Mesenchymal stem cell (in vitro differentiated cells and primary cell): Measurements from ENCODE around the gene GFRA1.

ENCODE experiments used
- DNase-seq: peaks from one replicate; pipeline ENCODE4 v3.0.0-alpha.2; 2013
- H2AFZ ChIP-seq: one replicate; pipeline ENCODE4 v1.6.1; 2013; ENCODE audit warnings: low read depth, mild to moderate bottlenecking, control low read depth, inconsistent platforms, low read length, moderate library complexity
- H2AK5ac ChIP-seq: 2 replicates; pipeline ENCODE4 v1.6.1; 2013; ENCODE audit warnings: low read length, moderate library complexity, mild to moderate bottlenecking, inconsistent platforms; ENCODE audit not compliant: severe bottlenecking
- H2BK120ac ChIP-seq: one replicate; pipeline ENCODE4 v1.6.1; 2013; ENCODE audit warnings: low read depth, mild to moderate bottlenecking, inconsistent platforms, low read length, moderate library complexity
- H2BK12ac ChIP-seq, 2 experiments: one replicate each; pipeline ENCODE4 v1.6.1; 2013; ENCODE audit warnings: inconsistent platforms in 2 of 2, low read length in 2 of 2, mild to moderate bottlenecking in 2 of 2, moderate library complexity in 2 of 2, control low read depth in 1 of 2
- H2BK15ac ChIP-seq: one replicate; pipeline ENCODE4 v1.6.1; 2013; ENCODE audit warnings: mild to moderate bottlenecking, low read depth, inconsistent platforms; ENCODE audit not compliant: poor library complexity, severe bottlenecking
- H2BK5ac ChIP-seq: 2 replicates; pipeline ENCODE4 v1.6.1; 2013; ENCODE audit warnings: low read depth, mild to moderate bottlenecking, low read length, control low read depth, inconsistent platforms; ENCODE audit not compliant: poor library complexity, severe bottlenecking
- H3K14ac ChIP-seq, 2 experiments: one replicate each; pipeline ENCODE4 v1.6.1; 2013; ENCODE audit warnings: inconsistent platforms in 2 of 2, low read length in 2 of 2, control low read depth in 1 of 2, mild to moderate bottlenecking in 1 of 2, moderate library complexity in 1 of 2
- H3K18ac ChIP-seq, 2 experiments: one replicate each; pipeline ENCODE4 v1.6.1; 2013; ENCODE audit warnings: inconsistent platforms in 2 of 2, low read length in 2 of 2, control low read depth in 1 of 2, low read depth in 1 of 2, mild to moderate bottlenecking in 1 of 2
- H3K23ac ChIP-seq, 2 experiments: one replicate each; pipeline ENCODE4 v1.6.1; 2013; ENCODE audit warnings: inconsistent platforms in 2 of 2, low read length in 2 of 2, mild to moderate bottlenecking in 2 of 2, moderate library complexity in 2 of 2, control low read depth in 1 of 2
- H3K27ac ChIP-seq: 2 replicates; pipeline ENCODE4 v1.5.1; 2013; ENCODE audit warnings: mild to moderate bottlenecking, moderate library complexity, low read length, control low read depth, inconsistent platforms; ENCODE audit not compliant: poor library complexity, severe bottlenecking
- H3K27me3 ChIP-seq, 2 experiments: 2 replicates each; pipeline versions ENCODE4 v1.6.1 to v1.7.0; 2013; ENCODE audit warnings: low read length in 2 of 2, mild to moderate bottlenecking in 2 of 2, moderate library complexity in 2 of 2, control low read depth in 1 of 2, inconsistent platforms in 1 of 2; ENCODE audit not compliant: control insufficient read depth in 1 of 2, insufficient read depth in 1 of 2
- H3K36me3 ChIP-seq, 2 experiments: 2 replicates each; pipeline versions ENCODE4 v1.6.1 to v1.7.0; 2013; ENCODE audit warnings: low read length in 2 of 2, control low read depth in 1 of 2, inconsistent platforms in 1 of 2, low read depth in 1 of 2, mild to moderate bottlenecking in 1 of 2; ENCODE audit not compliant: insufficient read depth in 2 of 2, control insufficient read depth in 1 of 2
- H3K4ac ChIP-seq, 2 experiments: one replicate each; pipeline ENCODE4 v1.6.1; 2013; ENCODE audit warnings: inconsistent platforms in 2 of 2, low read length in 2 of 2, mild to moderate bottlenecking in 2 of 2, moderate library complexity in 2 of 2, control low read depth in 1 of 2, low read depth in 1 of 2
- H3K4me1 ChIP-seq: 2 replicates; pipeline ENCODE4 v1.6.1; 2013; ENCODE audit warnings: low read depth, low read length, control low read depth; ENCODE audit not compliant: control insufficient read depth, insufficient read depth
- H3K4me2 ChIP-seq: 2 replicates; pipeline ENCODE4 v1.6.1; 2013; ENCODE audit warnings: low read length, mild to moderate bottlenecking, inconsistent platforms; ENCODE audit not compliant: poor library complexity, severe bottlenecking
- H3K4me3 ChIP-seq, 2 experiments: 2 replicates each; pipeline versions ENCODE4 v1.5.1 to v1.7.0; 2013; ENCODE audit warnings: low read length in 2 of 2, mild to moderate bottlenecking in 2 of 2, control low read depth in 1 of 2, low read depth in 1 of 2; ENCODE audit not compliant: insufficient read depth in 1 of 2
- H3K79me1 ChIP-seq: replicated peaks from 2 replicates; pipeline ENCODE4 v1.6.1; 2013; ENCODE audit warnings: mild to moderate bottlenecking, control low read depth, low read length, inconsistent platforms; ENCODE audit not compliant: poor library complexity, severe bottlenecking
- H3K9ac ChIP-seq: 2 replicates; pipeline ENCODE4 v1.7.0; 2013; ENCODE audit warnings: mild to moderate bottlenecking, low read length, moderate library complexity
- H3K9me3 ChIP-seq: 2 replicates; pipeline ENCODE4 v1.7.0; 2013; ENCODE audit warnings: mild to moderate bottlenecking, low read length; ENCODE audit not compliant: control insufficient read depth
- H4K8ac ChIP-seq: one replicate; pipeline ENCODE4 v1.6.1; 2013; ENCODE audit warnings: inconsistent platforms, mild to moderate bottlenecking, low read length, moderate library complexity
- H4K91ac ChIP-seq: one replicate; pipeline ENCODE4 v1.6.1; 2013; ENCODE audit warnings: mild to moderate bottlenecking, low read length, inconsistent platforms
- WGBS: methylation state at CpG from one replicate; pipeline ENCODE4 v1.1.7; 2013; ENCODE audit warnings: mixed read lengths; 5-methylcytosine and 5-hydroxymethylcytosine counted together

The GFRA1 gene

GRCh38 chr10:116170815-116171250 lies 102.2 kb downstream of the GFRA1 start:
- peaks cover 0 to 3% of the 10 kb centered on the region in 2 experiments for H3K36me3 ChIP-seq
- no peak overlapping the region for H2BK15ac ChIP-seq
- H3K4me1 ChIP-seq: peaks cover 4% of the 10 kb centered on the region
- peaks cover 6% of the 10 kb centered on the region for H3K9me3 ChIP-seq
- no peak overlapping the region for H3K4me2 ChIP-seq
- H3K79me1 ChIP-seq: peaks cover 44% of the 10 kb centered on the region
- H2BK5ac ChIP-seq: no peak overlapping the region
- H3K27ac ChIP-seq: no peak overlapping the region
- H2AK5ac ChIP-seq: no peak overlapping the region
- no peak overlapping the region for H3K23ac ChIP-seq
- no peak overlapping the region for H2AFZ ChIP-seq
- WGBS: 0% methylated on average over 2 of the region's 2 CpGs
- no peak overlapping the region for H4K8ac ChIP-seq
- DNase-seq: peak; percentile 73
- no peak overlapping the region for H3K18ac ChIP-seq
- no peak overlapping the region for H2BK12ac ChIP-seq
- H3K4me3 ChIP-seq: no peak overlapping the region
- no peak overlapping the region for H4K91ac ChIP-seq
- H2BK120ac ChIP-seq: no peak overlapping the region
- H3K4ac ChIP-seq: no peak overlapping the region
- H3K9ac ChIP-seq: peak overlapping the region; percentile 4
- H3K14ac ChIP-seq: no peak overlapping the region
- no peaks in the 10 kb centered on the region for H3K27me3 ChIP-seq

- peaks cover 40% of the 10 kb centered on the region for H3K79me1 ChIP-seq
- peaks cover 4% of the 10 kb centered on the region for H3K4me1 ChIP-seq
- no peak overlapping the region for H3K14ac ChIP-seq
- H2BK15ac ChIP-seq: no peak overlapping the region
- DNase-seq: no peak
- H3K18ac ChIP-seq: no peak overlapping the region
- peak overlapping the region; percentile 20 for H4K91ac ChIP-seq
- H2BK12ac ChIP-seq: no peak overlapping the region
- no peak overlapping the region for H3K4me3 ChIP-seq
- no peak overlapping the region for H2AFZ ChIP-seq
- H2BK120ac ChIP-seq: no peak overlapping the region
- no peak overlapping the region for H3K4ac ChIP-seq
- WGBS: 86% methylated on average over 3 of the region's 3 CpGs
- no peak overlapping the region for H3K27ac ChIP-seq
- H3K23ac ChIP-seq: no peak overlapping the region
- no peak overlapping the region for H2BK5ac ChIP-seq
- no peaks in the 10 kb centered on the region for H3K27me3 ChIP-seq
- no peak overlapping the region for H4K8ac ChIP-seq
- peaks cover 6% of the 10 kb centered on the region for H3K9me3 ChIP-seq
- H3K4me2 ChIP-seq: no peak overlapping the region
- H2AK5ac ChIP-seq: no peak overlapping the region
- H3K36me3 ChIP-seq: peaks cover 0 to 3% of the 10 kb centered on the region in 2 experiments
- H3K9ac ChIP-seq: no peak overlapping the region
Measured at GRCh38 chr10:116169782-116170445, 103.1 kb downstream of the GFRA1 start.

- Histone ChIP-seq H3K9ac (no peak overlapping the region), H2BK120ac (no peak overlapping the region), H3K4me3 (no peak overlapping the region), H2BK5ac (no peak overlapping the region), H3K27ac (no peak overlapping the region), H3K18ac (no peak overlapping the region), H3K23ac (no peak overlapping the region), H2BK15ac (no peak overlapping the region), H3K14ac (no peak overlapping the region), H3K9me3 (peaks cover 6% of the 10 kb centered on the region), H2AFZ (no peak overlapping the region), H3K4me1 (peaks cover 4% of the 10 kb centered on the region), H2AK5ac (no peak overlapping the region), H4K91ac (no peak overlapping the region), H4K8ac (no peak overlapping the region), H3K79me1 (peaks cover 41% of the 10 kb centered on the region), H3K4me2 (no peak overlapping the region), H3K36me3 (peaks cover 0 to 5% of the 10 kb centered on the region in 2 experiments), H2BK12ac (no peak overlapping the region), H3K4ac (no peak overlapping the region), H3K27me3 (no peaks in the 10 kb centered on the region)
- no peak for DNase-seq
- WGBS: 67% methylated on average over 1 of the region's 1 CpG
Measured at GRCh38 chr10:116168745-116169144, 104.3 kb downstream of the GFRA1 start.

GRCh38 chr10:116168329-116168728 lies 104.7 kb downstream of the GFRA1 start:
- H3K14ac ChIP-seq: no peak overlapping the region
- H3K18ac ChIP-seq: no peak overlapping the region
- no peak overlapping the region for H2BK12ac ChIP-seq
- peaks cover 41% of the 10 kb centered on the region for H3K79me1 ChIP-seq
- no peak overlapping the region for H4K8ac ChIP-seq
- no peak overlapping the region for H4K91ac ChIP-seq
- no peak overlapping the region for H2BK5ac ChIP-seq
- H3K36me3 ChIP-seq: peaks cover 0 to 9% of the 10 kb centered on the region in 2 experiments
- no peak for DNase-seq
- H2BK15ac ChIP-seq: no peak overlapping the region
- H3K4me2 ChIP-seq: no peak overlapping the region
- 44% methylated on average over 1 of the region's 2 CpGs for WGBS
- no peak overlapping the region for H3K23ac ChIP-seq
- no peak overlapping the region for H2BK120ac ChIP-seq
- H2AK5ac ChIP-seq: no peak overlapping the region
- H3K27me3 ChIP-seq: no peaks in the 10 kb centered on the region
- peaks cover 6% of the 10 kb centered on the region for H3K9me3 ChIP-seq
- H3K4ac ChIP-seq: no peak overlapping the region
- peaks cover 4% of the 10 kb centered on the region for H3K4me1 ChIP-seq
- H3K9ac ChIP-seq: no peak overlapping the region
- H3K27ac ChIP-seq: no peak overlapping the region
- no peak overlapping the region for H2AFZ ChIP-seq
- H3K4me3 ChIP-seq: no peak overlapping the region
